Retinal pigment epithelial cell (primary cell): Measurements from ENCODE around the gene TRDMT1.

ENCODE experiments used
- DNase-seq: peaks from one replicate; pipeline ENCODE4 v3.0.0-alpha.2; 2010; ENCODE audit warnings: low read depth
- H3K4me3 ChIP-seq: 2 replicates; pipeline ENCODE4 v1.5.1; 2011; ENCODE audit warnings: mild to moderate bottlenecking, low read length, control low read depth, moderate library complexity
- TF ChIP-seq, protein P1 (sequence below): conservative IDR thresholded peaks from 2 replicates; pipeline ENCODE4 v1.5.1; 2011; ENCODE audit warnings: low read depth, low read length, control low read depth, inconsistent platforms

TRDMT1 gene

DNA sequence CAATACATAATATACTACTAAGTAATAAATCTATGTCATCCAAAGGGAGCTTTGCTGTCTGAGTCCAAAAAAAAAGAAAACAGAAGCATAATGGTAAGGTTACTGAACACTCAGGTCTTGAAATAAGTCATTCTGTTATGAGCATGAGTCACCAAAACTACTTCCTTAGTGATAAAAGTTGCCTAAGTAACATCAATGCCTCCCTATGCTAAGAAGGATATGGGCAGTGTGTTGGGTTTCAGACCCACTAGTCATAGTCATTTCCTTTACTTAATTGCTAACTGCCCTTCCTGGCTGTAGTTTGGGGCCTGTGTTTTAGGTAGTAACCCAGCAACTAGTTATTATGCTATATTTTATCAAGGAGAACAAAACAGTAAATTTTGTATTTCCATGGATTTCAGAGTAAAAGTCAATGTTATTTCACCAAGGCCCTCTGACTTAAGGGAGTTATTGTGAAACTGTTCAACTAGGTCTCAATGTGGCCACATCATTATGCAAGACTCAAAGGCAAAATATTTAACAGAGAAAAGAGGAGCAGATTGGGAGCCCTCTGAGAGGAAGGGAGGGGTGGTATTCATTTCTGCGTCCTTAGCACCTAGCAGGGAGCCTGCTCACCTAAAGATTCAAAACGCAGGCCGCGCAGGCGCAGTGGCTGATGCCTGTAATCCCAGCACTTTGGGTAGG, 14.9 kb upstream of the TRDMT1 start:
- H3K4me3 ChIP-seq, result no peak overlapping the region
- TF ChIP-seq, protein P1, sequence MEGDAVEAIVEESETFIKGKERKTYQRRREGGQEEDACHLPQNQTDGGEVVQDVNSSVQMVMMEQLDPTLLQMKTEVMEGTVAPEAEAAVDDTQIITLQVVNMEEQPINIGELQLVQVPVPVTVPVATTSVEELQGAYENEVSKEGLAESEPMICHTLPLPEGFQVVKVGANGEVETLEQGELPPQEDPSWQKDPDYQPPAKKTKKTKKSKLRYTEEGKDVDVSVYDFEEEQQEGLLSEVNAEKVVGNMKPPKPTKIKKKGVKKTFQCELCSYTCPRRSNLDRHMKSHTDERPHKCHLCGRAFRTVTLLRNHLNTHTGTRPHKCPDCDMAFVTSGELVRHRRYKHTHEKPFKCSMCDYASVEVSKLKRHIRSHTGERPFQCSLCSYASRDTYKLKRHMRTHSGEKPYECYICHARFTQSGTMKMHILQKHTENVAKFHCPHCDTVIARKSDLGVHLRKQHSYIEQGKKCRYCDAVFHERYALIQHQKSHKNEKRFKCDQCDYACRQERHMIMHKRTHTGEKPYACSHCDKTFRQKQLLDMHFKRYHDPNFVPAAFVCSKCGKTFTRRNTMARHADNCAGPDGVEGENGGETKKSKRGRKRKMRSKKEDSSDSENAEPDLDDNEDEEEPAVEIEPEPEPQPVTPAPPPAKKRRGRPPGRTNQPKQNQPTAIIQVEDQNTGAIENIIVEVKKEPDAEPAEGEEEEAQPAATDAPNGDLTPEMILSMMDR, result no peak
- DNase-seq, result peak; percentile 97

DNA sequence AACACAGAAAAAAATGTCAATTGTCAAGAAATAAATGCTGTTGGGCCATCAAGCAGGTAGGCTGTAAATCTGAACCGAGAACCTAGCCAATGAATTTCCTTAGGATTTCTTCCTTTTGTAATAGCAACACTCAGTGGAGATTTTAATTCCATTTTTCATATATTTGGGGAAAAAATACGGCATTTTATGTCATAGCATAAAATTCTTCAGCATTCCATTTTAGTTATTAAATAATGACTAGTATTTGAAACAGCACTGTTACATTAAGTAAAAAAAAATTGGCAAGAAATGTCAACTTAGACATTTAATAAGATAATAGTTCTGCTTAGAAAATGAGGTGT, 14.3 kb upstream of the TRDMT1 start:
- TF ChIP-seq, protein P1, result no peak
- DNase-seq, result no peak
- H3K4me3 ChIP-seq, result no peak overlapping the region

DNA sequence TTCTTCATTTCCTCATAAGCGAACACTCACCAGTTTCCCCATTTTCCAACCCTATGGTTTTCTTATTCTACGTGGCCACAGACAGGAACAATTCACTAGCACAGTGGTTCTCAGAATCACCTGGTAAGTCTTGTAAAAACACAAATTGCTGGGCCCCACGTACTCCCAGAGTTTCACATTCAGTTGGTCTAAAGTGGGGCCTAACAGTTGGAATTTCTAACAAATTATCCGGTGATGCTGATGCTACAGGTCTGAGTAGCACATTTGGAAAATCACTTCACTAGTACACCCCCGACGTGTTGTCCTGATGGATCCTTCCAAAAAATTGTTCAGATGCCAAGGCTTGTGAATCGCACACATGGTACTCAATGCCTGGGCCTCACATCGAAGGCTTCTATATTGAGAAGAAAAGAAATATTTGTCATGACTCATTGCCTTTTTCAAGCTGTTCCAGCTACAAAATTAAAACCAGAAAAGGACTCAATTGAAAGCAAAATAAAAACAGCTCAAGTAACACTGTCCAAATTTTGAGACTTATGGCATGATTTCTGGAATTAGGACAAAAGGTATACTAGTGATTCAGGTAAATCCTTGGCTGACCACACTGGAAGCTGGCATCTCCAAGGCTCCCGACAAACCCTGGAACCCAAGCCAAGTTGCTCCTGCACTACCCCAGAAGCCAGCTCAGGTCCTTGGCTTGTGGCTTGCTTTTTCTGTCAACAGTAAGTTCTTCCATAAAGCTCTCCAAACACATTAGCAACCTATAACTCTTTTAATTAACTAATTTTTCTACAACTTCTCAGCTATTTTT, 13.7 kb upstream of the TRDMT1 start:
- TF ChIP-seq, protein P1, result no peak
- peak; percentile 92 for DNase-seq
- H3K4me3 ChIP-seq, result peak overlapping the region; percentile 13

DNA sequence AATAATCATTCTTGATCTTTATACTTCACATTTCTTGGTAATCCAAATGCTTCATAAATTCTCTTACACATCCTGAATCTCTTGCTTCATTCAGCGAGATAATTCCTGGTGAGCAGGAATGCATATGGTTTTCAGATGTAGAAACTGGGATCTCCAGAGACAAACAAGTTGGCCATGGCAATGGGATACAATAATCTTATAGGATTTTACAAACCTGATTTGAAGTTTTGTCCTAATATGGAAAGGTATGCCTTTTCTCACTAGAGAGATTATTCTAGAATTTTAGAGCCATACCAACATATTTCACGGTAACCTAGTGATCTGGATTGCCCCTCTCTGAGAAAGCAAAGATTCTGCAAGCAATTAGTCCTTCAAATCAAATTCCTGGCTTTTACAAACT, 13.1 kb upstream of the TRDMT1 start:
- peak overlapping the region; percentile 5 for H3K4me3 ChIP-seq
- no peak for DNase-seq
- TF ChIP-seq, protein P1, result no peak

DNA sequence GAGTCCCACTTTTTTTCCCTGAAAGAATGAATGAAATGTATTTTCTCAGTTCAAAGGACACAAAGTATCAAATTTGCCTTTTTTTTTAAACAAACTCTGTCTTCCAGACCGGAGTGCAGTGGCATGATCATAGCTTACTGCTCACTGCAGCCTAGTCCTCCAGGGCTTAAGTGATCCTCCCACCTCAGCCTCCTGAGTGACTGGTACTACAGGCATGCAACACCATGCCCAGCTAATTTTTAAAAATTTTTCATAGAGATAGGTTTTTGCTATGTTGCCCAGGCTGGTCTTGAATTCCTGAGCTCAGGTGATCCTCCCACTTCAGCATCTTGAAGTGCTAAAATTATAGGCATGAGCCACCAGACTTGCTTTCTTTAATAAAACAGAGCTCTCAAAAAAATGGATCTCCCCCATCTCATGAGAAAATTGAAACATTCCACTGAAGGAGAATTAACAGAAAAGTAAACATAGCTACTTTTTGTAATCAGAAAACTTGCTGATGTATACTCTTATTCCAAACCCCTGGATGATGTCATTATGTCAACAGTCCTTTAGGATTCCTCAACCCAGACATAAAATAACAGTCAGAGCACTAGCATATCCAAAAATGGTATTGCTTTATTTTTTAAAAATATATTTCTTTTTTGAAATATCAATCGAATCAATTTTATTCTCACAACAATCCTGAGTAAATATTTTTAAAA, 12.3 kb upstream of the TRDMT1 start:
- TF ChIP-seq, protein P1, result no peak
- no peak for DNase-seq
- no peak overlapping the region for H3K4me3 ChIP-seq

DNA sequence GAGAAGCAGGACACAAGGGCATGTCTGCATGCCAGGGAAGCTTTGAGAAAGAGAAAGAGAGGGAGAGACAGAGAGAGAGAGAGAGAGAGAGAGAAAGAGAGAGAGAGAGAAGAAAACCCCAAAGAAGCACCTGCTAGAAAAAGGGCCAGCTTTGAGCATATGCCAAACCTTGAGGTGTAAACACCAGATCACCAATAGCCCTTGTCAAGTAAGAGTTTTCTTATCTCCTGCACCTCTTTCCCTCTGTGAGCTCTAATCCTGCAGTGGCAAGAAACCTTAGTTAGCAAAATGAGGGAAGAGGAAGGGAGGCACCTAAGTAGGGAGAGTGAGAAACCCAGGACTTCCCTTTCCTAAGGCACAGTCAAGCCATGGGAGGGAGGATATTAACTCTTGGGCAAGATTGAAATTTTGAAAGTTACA, 11.3 kb upstream of the TRDMT1 start:
- TF ChIP-seq, protein P1, result no peak
- no peak for DNase-seq
- no peak overlapping the region for H3K4me3 ChIP-seq
